WI38 (cell line): Measurements from ENCODE around the gene RIMS3.

Experiments used
- H3K4me3 ChIP-seq: 2 replicates; pipeline ENCODE4 v1.5.1; 2011; ENCODE audit warnings: low read depth, mild to moderate bottlenecking, control low read depth, low read length
- TF ChIP-seq, protein P1 (sequence below): IDR thresholded peaks from 2 replicates; pipeline ENCODE4 v1.5.1; 2012; ENCODE audit warnings: low read depth, mild to moderate bottlenecking, control low read depth, low read length

Gene RIMS3

DNA sequence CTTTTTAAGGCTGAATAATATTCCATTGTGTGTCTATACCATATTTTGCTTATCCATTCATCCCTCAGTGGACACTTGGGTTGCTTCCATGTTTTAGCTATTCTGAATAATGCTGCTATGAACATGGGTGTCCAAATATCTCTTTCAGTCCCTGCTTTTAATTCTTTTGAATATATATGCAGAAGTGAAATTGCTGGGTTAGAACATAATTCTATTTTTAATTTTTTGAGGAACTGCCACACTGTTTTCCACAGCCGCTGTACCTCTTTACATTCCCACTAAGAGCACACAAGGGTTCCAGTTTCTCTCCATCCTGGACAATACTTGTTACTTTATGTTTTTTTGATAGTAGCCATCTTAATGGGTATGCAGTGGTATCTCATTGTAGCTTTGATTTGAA, 65.6 kb downstream of the RIMS3 start:
- TF ChIP-seq, protein P1, sequence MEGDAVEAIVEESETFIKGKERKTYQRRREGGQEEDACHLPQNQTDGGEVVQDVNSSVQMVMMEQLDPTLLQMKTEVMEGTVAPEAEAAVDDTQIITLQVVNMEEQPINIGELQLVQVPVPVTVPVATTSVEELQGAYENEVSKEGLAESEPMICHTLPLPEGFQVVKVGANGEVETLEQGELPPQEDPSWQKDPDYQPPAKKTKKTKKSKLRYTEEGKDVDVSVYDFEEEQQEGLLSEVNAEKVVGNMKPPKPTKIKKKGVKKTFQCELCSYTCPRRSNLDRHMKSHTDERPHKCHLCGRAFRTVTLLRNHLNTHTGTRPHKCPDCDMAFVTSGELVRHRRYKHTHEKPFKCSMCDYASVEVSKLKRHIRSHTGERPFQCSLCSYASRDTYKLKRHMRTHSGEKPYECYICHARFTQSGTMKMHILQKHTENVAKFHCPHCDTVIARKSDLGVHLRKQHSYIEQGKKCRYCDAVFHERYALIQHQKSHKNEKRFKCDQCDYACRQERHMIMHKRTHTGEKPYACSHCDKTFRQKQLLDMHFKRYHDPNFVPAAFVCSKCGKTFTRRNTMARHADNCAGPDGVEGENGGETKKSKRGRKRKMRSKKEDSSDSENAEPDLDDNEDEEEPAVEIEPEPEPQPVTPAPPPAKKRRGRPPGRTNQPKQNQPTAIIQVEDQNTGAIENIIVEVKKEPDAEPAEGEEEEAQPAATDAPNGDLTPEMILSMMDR, result no peak
- H3K4me3 ChIP-seq, result no peak overlapping the region

DNA sequence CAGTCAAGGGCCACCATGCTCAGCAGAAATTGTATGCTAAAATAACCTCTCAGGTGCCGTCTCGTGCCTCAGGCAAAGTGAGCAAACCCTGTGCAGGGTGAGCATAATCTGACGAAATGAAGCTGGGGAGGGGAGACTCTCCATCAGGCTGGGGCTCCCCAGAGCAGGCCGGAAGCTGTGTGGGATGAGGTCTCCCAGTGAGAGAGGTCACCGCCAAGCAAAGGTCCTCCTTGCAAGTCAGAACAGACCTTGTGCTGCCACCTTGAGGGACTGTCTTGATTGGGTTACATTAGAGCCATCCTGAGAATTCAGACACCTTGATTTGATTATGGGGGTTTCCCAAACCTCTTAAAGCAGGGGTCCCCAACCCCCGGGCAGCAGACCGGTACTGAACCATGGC, 69.9 kb downstream of the RIMS3 start:
- no peak overlapping the region for H3K4me3 ChIP-seq
- TF ChIP-seq, protein P1, result no peak

GRCh38 chr1:40594187-40594531, 71.3 kb downstream of the RIMS3 start:
- H3K4me3 ChIP-seq, result no peak overlapping the region
- TF ChIP-seq, protein P1, result no peak

GRCh38 chr1:40593449-40594186, 71.9 kb downstream of the RIMS3 start:
- TF ChIP-seq, protein P1, result no peak
- no peak overlapping the region for H3K4me3 ChIP-seq

- TF ChIP-seq, protein P1, result peak; percentile 32
- no peak overlapping the region for H3K4me3 ChIP-seq
Measured at GRCh38 chr1:40592107-40592803, 73.2 kb downstream of the RIMS3 start.

GRCh38 chr1:40588586-40588985, 76.9 kb downstream of the RIMS3 start:
- TF ChIP-seq, protein P1, result no peak
- H3K4me3 ChIP-seq, result no peak overlapping the region

GRCh38 chr1:40583980-40584379, 81.5 kb downstream of the RIMS3 start:
- H3K4me3 ChIP-seq, result no peak overlapping the region
- TF ChIP-seq, protein P1, result no peak
